HCT116 (cell line): ENCODE results near the gene CORO2A. TPM values are rescaled to one million over a fixed set of nuclear protein-coding genes. Genes with fewer than 3 reads are reported as not detected.

ENCODE experiments used
- ATAC-seq: fragments of 200-7000 bp; cut with Tn5 transposase; 2 replicates; pipeline ENCODE4 v1.9.1; 2020; ENCODE audit warnings: mild to moderate bottlenecking, moderate library complexity
- BruUV-seq: library from RNA; stranded (reverse); fragments of 400-500 nt; replicated peaks from 2 replicates; lab custom pipeline; 2021; lab: Mats Ljungman, UMichigan
- CTCF ChIA-PET: fragments of 300-600 bp; sonication (Branson Sonifier 250); formaldehyde crosslinking; loops from one replicate; lab custom pipeline; 2021; ENCODE audit warnings: antibody characterized with exemption; lab: Charles Lee
- POLR2A ChIA-PET: fragments of 300-600, 350-600 bp; sonication (Branson Sonifier 250); formaldehyde crosslinking; loops from one replicate; lab custom pipeline; 2021; ENCODE audit warnings: antibody characterized with exemption; lab: Charles Lee
- RAD21 ChIA-PET, 2 experiments: fragments of 300-600 bp; sonication (Branson Sonifier 250); formaldehyde crosslinking; loops; one replicate each; lab custom pipeline; 2023; ENCODE audit warnings: low total read pairs in 2 of 2; ENCODE audit not compliant: uncharacterized antibody in 2 of 2, unreplicated experiment in 2 of 2, low non-redundant PET in 1 of 2; lab: Charles Lee
- DNase-seq: peaks from one replicate; pipeline ENCODE4 v3.0.0-alpha.2; 2010; ENCODE audit warnings: low read depth, low spot score
- H2AFZ ChIP-seq: fragments of 200-600 bp; shearing (Covaris generic), sonication (generic); 2 replicates; pipeline ENCODE4 v1.6.1; 2017; ENCODE audit warnings: low read depth, mixed run types, mixed read lengths, antibody characterized with exemption, low read length; ENCODE audit not compliant: poor library complexity, severe bottlenecking
- H3K27ac ChIP-seq: 2 replicates; pipeline ENCODE4 v1.5.1; 2012; ENCODE audit warnings: low read depth, low read length
- H3K27me3 ChIP-seq: fragments of 200-600 bp; sonication (generic); 2 replicates; pipeline ENCODE4 v1.6.1; 2016; ENCODE audit warnings: mixed run types, low read length, mixed read lengths; ENCODE audit not compliant: insufficient read depth
- H3K36me3 ChIP-seq, 2 experiments: fragments of 200-500 bp in 1 of 2; fragments of 200-600 bp in 1 of 2; sonication (Bioruptor generic) in 1 of 2; sonication (generic) in 1 of 2; 2 replicates each; pipeline versions ENCODE4 v1.5.1 to v1.6.1; 2014 to 2016; ENCODE audit warnings: low read length in 2 of 2, inconsistent platforms in 1 of 2, mixed read lengths in 1 of 2, mixed run types in 1 of 2; ENCODE audit not compliant: insufficient read depth in 2 of 2, control insufficient read depth in 1 of 2
- H3K4me1 ChIP-seq, 2 experiments: fragments of 200-600 bp in 1 of 2; sonication (generic) in 1 of 2; 2 replicates each; pipeline versions ENCODE4 v1.5.1 to v1.6.1; 2012 to 2017; ENCODE audit warnings: low read length in 2 of 2, inconsistent platforms in 1 of 2, mild to moderate bottlenecking in 1 of 2, mixed read lengths in 1 of 2, mixed run types in 1 of 2, moderate library complexity in 1 of 2; ENCODE audit not compliant: insufficient read depth in 2 of 2, control insufficient read depth in 1 of 2
- H3K4me2 ChIP-seq: fragments of 200-600 bp; sonication (generic); 2 replicates; pipeline ENCODE4 v1.6.1; 2017; ENCODE audit warnings: mixed run types, low read length, mixed read lengths
- H3K4me3 ChIP-seq, 2 experiments: fragments of 200-600 bp in 1 of 2; sonication (generic) in 1 of 2; replicated peaks in 1 of 2; 2 replicates each; pipeline ENCODE4 v1.5.1; 2011 to 2016; ENCODE audit warnings: low read length in 2 of 2, control low read depth in 1 of 2, low read depth in 1 of 2, mild to moderate bottlenecking in 1 of 2, mixed read lengths in 1 of 2, mixed run types in 1 of 2
- H3K79me2 ChIP-seq: fragments of 200-600 bp; sonication (generic); 2 replicates; pipeline ENCODE4 v1.6.1; 2017; ENCODE audit warnings: mild to moderate bottlenecking, mixed run types, low read length, moderate library complexity, mixed read lengths; ENCODE audit not compliant: insufficient read depth
- H3K9ac ChIP-seq: fragments of 200-600 bp; sonication (generic); 2 replicates; pipeline ENCODE4 v1.6.1; 2016; ENCODE audit warnings: low read length, mixed read lengths
- H3K9me2 ChIP-seq: fragments of 200-600 bp; sonication (generic), shearing (Covaris generic); 2 replicates; pipeline ENCODE4 v1.6.1; 2017; ENCODE audit warnings: mixed run types, mild to moderate bottlenecking, moderate library complexity; ENCODE audit not compliant: insufficient read depth
- H3K9me3 ChIP-seq, 2 experiments: fragments of 200-500 bp in 1 of 2; fragments of 200-600 bp in 1 of 2; sonication (Bioruptor generic) in 1 of 2; sonication (generic) in 1 of 2; 2 replicates each; pipeline ENCODE4 v1.6.1; 2014 to 2017; ENCODE audit warnings: low read length in 2 of 2, mixed read lengths in 2 of 2, inconsistent platforms in 1 of 2, low read depth in 1 of 2, mild to moderate bottlenecking in 1 of 2, mixed run types in 1 of 2, moderate library complexity in 1 of 2; ENCODE audit not compliant: control insufficient read depth in 1 of 2, insufficient read depth in 1 of 2
- H4K20me1 ChIP-seq: fragments of 200-600 bp; sonication (generic), shearing (Covaris generic); 2 replicates; pipeline ENCODE4 v1.6.1; 2017; ENCODE audit warnings: mixed run types, mild to moderate bottlenecking, moderate library complexity; ENCODE audit not compliant: insufficient read depth
- ATF3 ChIP-seq: IDR thresholded peaks from 2 replicates; pipeline ENCODE4 v1.6.1; 2012
- CBX3 ChIP-seq: IDR thresholded peaks from 2 replicates; pipeline ENCODE4 v1.6.1; 2012; ENCODE audit warnings: low read depth
- EGR1 ChIP-seq: IDR thresholded peaks from 2 replicates; pipeline ENCODE4 v1.6.1; 2012; ENCODE audit warnings: low read depth
- EZH2 ChIP-seq: fragments of 200-600 bp; sonication (generic); IDR thresholded peaks from 2 replicates; pipeline ENCODE4 v1.6.1; 2017; ENCODE audit warnings: antibody characterized with exemption, mixed run types
- EZH2phosphoT487 ChIP-seq: fragments of 200-600 bp; IDR thresholded peaks from 2 replicates; pipeline ENCODE4 v1.6.1; 2018; ENCODE audit warnings: antibody characterized with exemption, borderline replicate concordance
- FOSL1 ChIP-seq: IDR thresholded peaks from 2 replicates; pipeline ENCODE4 v1.6.1; 2012; ENCODE audit warnings: low read depth
- REST ChIP-seq: IDR thresholded peaks from 2 replicates; pipeline ENCODE4 v1.6.1; 2012; ENCODE audit warnings: low read depth
- SRF ChIP-seq: IDR thresholded peaks from 2 replicates; pipeline ENCODE4 v1.6.1; 2012; ENCODE audit warnings: low read depth
- TCF7L2 ChIP-seq: IDR thresholded peaks from 2 replicates; pipeline ENCODE4 v1.7.0; 2011; ENCODE audit warnings: borderline replicate concordance, inconsistent platforms; ENCODE audit not compliant: insufficient read depth, insufficient read length; ENCODE audit errors: extremely low read depth
- YY1 ChIP-seq: IDR thresholded peaks from 2 replicates; pipeline ENCODE4 v1.6.1; 2011; ENCODE audit warnings: low read length, low read depth, moderate library complexity, mild to moderate bottlenecking; ENCODE audit not compliant: insufficient replicate concordance; ENCODE audit errors: extremely low read depth
- ZBTB33 ChIP-seq: IDR thresholded peaks from 2 replicates; pipeline ENCODE4 v1.6.1; 2011; ENCODE audit warnings: mild to moderate bottlenecking, low read length, moderate library complexity; ENCODE audit not compliant: insufficient replicate concordance; ENCODE audit errors: extremely low read depth
- ZFX ChIP-seq: fragments of 450-650 bp; IDR thresholded peaks from 2 replicates; pipeline ENCODE4 v1.6.1; 2017
- intact Hi-C: fragments of 100-400 bp; cut with micrococcal nuclease; formaldehyde crosslinking; loops from 2 replicates; pipeline ENCODE4 v1.10.0; 2022
- total RNA-seq: library from RNA; stranded (reverse); gene quantifications from one replicate; pipeline ENCODE4 v1.2.1, GENCODE V29; 2021; ENCODE audit not compliant: unreplicated experiment

CORO2A gene
- total RNA-seq, 1 experiment from 2014 or later = 5.7 TPM

DNA sequence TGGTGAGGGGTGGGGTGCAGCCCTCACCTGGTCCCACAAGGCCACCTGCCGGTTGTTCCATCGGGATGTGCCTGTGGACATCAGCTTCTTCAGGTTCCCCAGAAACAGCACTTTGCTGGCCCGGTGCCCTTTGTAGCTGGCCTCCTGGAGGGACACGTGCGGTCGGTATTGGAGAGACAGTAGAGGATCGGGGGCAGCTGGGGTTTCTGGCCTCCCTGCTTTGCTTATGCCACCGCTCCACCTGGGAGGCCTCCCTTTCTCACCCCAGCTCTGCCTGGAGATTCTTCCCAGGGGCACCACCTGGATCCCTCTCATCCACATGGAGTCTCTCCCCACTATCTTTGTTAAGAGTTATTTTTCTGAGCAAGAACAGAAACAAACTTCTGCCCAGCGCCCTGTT lies 60.3 kb downstream of the CORO2A start:
- H3K9me2 ChIP-seq = no peaks in the 10 kb centered on the region
- ChIA-PET RAD21 (no interaction called here), CTCF (no interaction called here), POLR2A (no interaction called here)
- no peak overlapping the region for H2AFZ ChIP-seq
- no peak overlapping the region for H3K27ac ChIP-seq
- no peak for DNase-seq
- intact Hi-C loops = no loop called here
- H3K79me2 ChIP-seq = no peaks in the 10 kb centered on the region
- ATAC-seq = no peak
- H4K20me1 ChIP-seq = no peaks in the 10 kb centered on the region
- no peak overlapping the region for H3K4me2 ChIP-seq
- H3K9ac ChIP-seq = no peak overlapping the region
- TF ChIP-seq ZBTB33 (no peak), ZFX (no peak), ATF3 (no peak), TCF7L2 (no peak), EZH2phosphoT487 (no peak), EZH2 (no peak), REST (no peak), EGR1 (no peak), YY1 (no peak), FOSL1 (no peak), SRF (no peak), CBX3 (no peak)
- no TSS peak for BruUV-seq
- H3K27me3 ChIP-seq = no peaks in the 10 kb centered on the region
- no peaks in the 10 kb centered on the region for H3K9me3 ChIP-seq
- no peaks in the 10 kb centered on the region for H3K36me3 ChIP-seq
- H3K4me3 ChIP-seq = no peak overlapping the region
- H3K4me1 ChIP-seq = no peaks in the 10 kb centered on the region
